Right lobe of liver (tissue), 6 donors: ENCODE data around the gene CLEC2L. TPM values are rescaled to one million over a fixed set of nuclear protein-coding genes. Genes with fewer than 3 reads are reported as not detected.

Experiments used
- ATAC-seq, 4 donors: fragments of 200-7000 bp; cut with Tn5 transposase; one replicate each; pipeline ENCODE4 v1.9.1; 2020; ENCODE audit warnings: mild to moderate bottlenecking in 4 of 4, moderate library complexity in 4 of 4
- DNase-seq, 3 donors: peaks; one replicate each; pipeline ENCODE4 v3.0.0-alpha.2; 2020
- H3K27ac ChIP-seq, 3 donors: fragments of 200-600 bp; one replicate each; pipeline ENCODE4 v1.8.0; 2022
- H3K27me3 ChIP-seq, 2 donors: fragments of 200-600 bp; one replicate each; pipeline ENCODE4 v1.8.0; 2022
- H3K36me3 ChIP-seq, 4 donors: fragments of 200-600 bp; sonication (generic) in 1 of 4; one replicate each; pipeline versions ENCODE4 v1.5.1 to v1.8.0; 2017 to 2022; ENCODE audit warnings: control low read depth in 1 of 4
- H3K4me1 ChIP-seq, 4 donors: fragments of 200-600 bp; sonication (generic) in 1 of 4; one replicate each; pipeline versions ENCODE4 v1.5.1 to v1.8.0; 2017 to 2022; ENCODE audit warnings: control low read depth in 1 of 4
- H3K4me3 ChIP-seq, 3 donors: fragments of 200-600 bp; one replicate each; pipeline ENCODE4 v1.8.0; 2022
- H3K9me3 ChIP-seq, 4 donors: fragments of 200-600 bp; sonication (generic) in 1 of 4; one replicate each; pipeline versions ENCODE4 v1.5.1 to v1.8.0; 2017 to 2022; ENCODE audit warnings: control low read depth in 1 of 4
- POLR2A ChIP-seq: fragments of 450-650 bp; IDR thresholded peaks from one replicate; pipeline ENCODE4 v1.6.1; 2017; ENCODE audit warnings: antibody characterized with exemption, mild to moderate bottlenecking
- WGBS: methylation state at CpG from one replicate; pipeline ENCODE4 v1.1.6; 2018; ENCODE audit warnings: low coverage, low lambda C conversion rate; ENCODE audit not compliant: insufficient coverage; ENCODE audit errors: missing lambda C conversion rate; 5-methylcytosine and 5-hydroxymethylcytosine counted together
- intact Hi-C, 2 donors: fragments of 100-400 bp; cut with DNase I; formaldehyde crosslinking; loops; one replicate each; pipeline versions ENCODE4 v1.11.2 to v1.14.1; 2022
- total RNA-seq, 6 experiments: library from RNA; depleted of rRNA in 2 of 6; stranded (reverse); fragments of >200 nt in 2 of 6; fragmentation: NEBNext Ultra II Directional in 3 of 6; extraction: Animal tissue kit (Norgen Biotek cat#: 25700) in 3 of 6; gene quantifications; one replicate each; pipeline versions ENCODE4 v1.1.0 to v1.2.4, GENCODE V29; 2016 to 2023
- TF ChIP-seq, protein P1 (sequence below), 4 donors: fragments of 200-600 bp in 3 of 4; fragments of 450-650 bp in 1 of 4; IDR thresholded peaks; one replicate each; pipeline versions ENCODE4 v1.5.1 to v1.8.0; 2016 to 2022; ENCODE audit warnings: antibody characterized with exemption in 4 of 4, mild to moderate bottlenecking in 2 of 4
- donor health status: DM: no; HTN: yes; CAD: no.
- donor health status: DM: no; HTN: no; CAD: no.
- donor health status: DM: no; HTN: no; CAD: no.
- donor health status: DM: no; HTN: yes; CAD: no.
- donor health status: DM: no; HTN: yes; CAD: no.

Gene CLEC2L
- total RNA-seq, 6 experiments from 2014 or later = not detected

DNA sequence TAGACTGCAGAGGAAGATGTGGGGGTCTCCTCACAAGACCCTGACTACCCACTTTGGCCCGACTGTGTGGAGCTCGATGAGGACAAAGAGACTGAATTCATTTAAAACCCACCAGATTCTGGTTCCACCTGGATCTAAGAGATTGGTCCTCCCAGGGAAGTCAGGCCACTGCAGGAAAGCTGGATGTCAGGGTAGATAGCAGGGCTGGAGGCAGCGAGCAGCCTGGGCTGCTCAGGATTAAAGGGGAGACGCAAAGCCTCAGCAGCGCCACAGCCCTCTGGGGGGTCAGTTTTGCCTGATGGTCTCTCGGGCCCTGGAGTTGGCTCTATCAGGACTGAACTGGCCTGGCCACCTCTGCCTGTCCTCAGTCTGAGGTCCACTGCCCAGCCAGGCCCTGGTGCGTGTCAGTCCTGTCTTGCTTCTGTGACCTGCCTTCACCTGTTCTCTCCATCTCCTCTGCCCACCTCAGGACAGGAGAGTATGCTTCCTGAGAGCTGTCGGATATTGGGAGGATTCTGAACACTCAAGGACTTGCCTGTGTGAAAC is 27.8 kb upstream of the CLEC2L start:
- no peak for TF ChIP-seq POLR2A
- no CpG with 5 or more reads among the region's 8 CpGs for WGBS
- H3K4me3 ChIP-seq = no peak overlapping the region
- DNase-seq = no peak
- intact Hi-C loops = loop anchor here (10.0 kb wide), 1 partner anchor 509 kb away; no protein-coding TSS in a partner anchor
- no peaks in the 10 kb centered on the region for H3K27me3 ChIP-seq
- no peak overlapping the region for H3K27ac ChIP-seq
- no peaks in the 10 kb centered on the region for H3K36me3 ChIP-seq
- ATAC-seq = no peak
- no peaks in the 10 kb centered on the region for H3K9me3 ChIP-seq
- H3K4me1 ChIP-seq = no peaks in the 10 kb centered on the region

DNA sequence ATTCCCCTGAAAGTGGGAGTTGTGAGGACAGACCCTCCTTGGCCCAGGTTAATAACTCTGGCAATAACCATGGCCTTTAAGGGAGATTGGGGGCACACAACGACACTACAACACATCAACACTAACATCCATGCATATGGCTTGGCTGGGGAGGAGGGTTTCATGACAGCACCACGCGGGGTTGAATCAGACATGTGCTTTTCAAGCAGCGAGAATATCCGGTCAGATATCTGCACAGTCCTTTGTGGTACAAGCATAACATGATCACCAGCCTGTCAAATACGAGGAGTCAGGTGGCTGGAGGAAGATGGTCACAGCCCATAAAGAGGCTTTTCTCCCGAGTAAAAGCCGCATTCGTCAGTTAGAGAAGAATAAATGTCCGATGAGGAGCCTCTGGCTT is 27.0 kb upstream of the CLEC2L start:
- H3K36me3 ChIP-seq = no peaks in the 10 kb centered on the region
- H3K4me1 ChIP-seq = no peaks in the 10 kb centered on the region
- no peak overlapping the region for H3K4me3 ChIP-seq
- no peak overlapping the region for H3K27ac ChIP-seq
- H3K27me3 ChIP-seq = no peaks in the 10 kb centered on the region
- DNase-seq (no peak), ATAC-seq (no peak)
- 82% methylated on average over 9 of the region's 10 CpGs for WGBS
- no peaks in the 10 kb centered on the region for H3K9me3 ChIP-seq
- intact Hi-C loops = loop anchor here (10.0 kb wide), 1 partner anchor 508 kb away; no protein-coding TSS in a partner anchor
- TF ChIP-seq POLR2A = no peak
- TF ChIP-seq, protein P1, sequence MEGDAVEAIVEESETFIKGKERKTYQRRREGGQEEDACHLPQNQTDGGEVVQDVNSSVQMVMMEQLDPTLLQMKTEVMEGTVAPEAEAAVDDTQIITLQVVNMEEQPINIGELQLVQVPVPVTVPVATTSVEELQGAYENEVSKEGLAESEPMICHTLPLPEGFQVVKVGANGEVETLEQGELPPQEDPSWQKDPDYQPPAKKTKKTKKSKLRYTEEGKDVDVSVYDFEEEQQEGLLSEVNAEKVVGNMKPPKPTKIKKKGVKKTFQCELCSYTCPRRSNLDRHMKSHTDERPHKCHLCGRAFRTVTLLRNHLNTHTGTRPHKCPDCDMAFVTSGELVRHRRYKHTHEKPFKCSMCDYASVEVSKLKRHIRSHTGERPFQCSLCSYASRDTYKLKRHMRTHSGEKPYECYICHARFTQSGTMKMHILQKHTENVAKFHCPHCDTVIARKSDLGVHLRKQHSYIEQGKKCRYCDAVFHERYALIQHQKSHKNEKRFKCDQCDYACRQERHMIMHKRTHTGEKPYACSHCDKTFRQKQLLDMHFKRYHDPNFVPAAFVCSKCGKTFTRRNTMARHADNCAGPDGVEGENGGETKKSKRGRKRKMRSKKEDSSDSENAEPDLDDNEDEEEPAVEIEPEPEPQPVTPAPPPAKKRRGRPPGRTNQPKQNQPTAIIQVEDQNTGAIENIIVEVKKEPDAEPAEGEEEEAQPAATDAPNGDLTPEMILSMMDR (IDR thresholded peaks at IDR 0.05) = no peak

DNA sequence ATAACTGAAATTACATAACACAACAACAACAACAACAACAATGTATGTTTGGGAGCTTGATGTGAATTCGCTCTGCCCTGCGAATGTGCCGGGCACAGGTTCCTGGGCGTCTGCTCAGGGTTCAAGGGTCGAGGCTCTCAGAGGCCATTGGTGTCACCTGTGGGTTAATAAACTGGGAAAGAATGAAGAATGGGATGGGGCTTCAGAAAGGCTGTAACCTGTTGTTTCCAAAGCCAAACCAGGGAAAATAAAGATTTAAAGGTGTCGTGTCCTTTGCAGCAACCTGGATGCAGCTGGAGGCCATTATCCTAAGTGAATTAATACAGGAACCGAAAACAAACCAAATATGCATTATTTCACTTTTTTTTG is 22.7 kb upstream of the CLEC2L start:
- H3K36me3 ChIP-seq = no peaks in the 10 kb centered on the region
- H3K27ac ChIP-seq = no peak overlapping the region
- TF ChIP-seq, protein P1 (IDR thresholded peaks at IDR 0.05) = no peak
- no peak for TF ChIP-seq POLR2A
- no peak for ATAC-seq
- WGBS = 89% methylated on average over 6 of the region's 7 CpGs
- H3K9me3 ChIP-seq = no peaks in the 10 kb centered on the region
- H3K4me3 ChIP-seq = no peak overlapping the region
- DNase-seq = no peak
- intact Hi-C loops = no loop called here
- no peaks in the 10 kb centered on the region for H3K4me1 ChIP-seq
- no peaks in the 10 kb centered on the region for H3K27me3 ChIP-seq

DNA sequence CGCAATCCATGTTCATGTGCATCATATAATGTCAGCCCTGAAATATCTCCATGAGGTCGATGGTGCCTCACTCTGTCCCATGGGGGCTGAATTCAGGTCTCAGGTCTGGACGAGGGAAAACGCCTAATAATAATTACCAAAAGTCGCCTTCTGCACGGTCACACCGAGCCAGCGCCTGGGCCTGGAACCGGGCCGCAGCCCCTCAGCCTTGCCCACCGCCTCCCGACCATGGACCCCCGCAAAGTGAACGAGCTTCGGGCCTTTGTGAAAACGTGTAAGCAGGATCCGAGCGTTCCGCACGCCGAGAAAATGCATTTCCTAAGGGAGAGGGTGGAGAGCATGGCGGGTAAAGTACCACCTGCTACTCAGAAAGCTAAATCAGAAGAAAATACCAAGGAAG is 21.3 kb upstream of the CLEC2L start:
- no peak for ATAC-seq

DNA sequence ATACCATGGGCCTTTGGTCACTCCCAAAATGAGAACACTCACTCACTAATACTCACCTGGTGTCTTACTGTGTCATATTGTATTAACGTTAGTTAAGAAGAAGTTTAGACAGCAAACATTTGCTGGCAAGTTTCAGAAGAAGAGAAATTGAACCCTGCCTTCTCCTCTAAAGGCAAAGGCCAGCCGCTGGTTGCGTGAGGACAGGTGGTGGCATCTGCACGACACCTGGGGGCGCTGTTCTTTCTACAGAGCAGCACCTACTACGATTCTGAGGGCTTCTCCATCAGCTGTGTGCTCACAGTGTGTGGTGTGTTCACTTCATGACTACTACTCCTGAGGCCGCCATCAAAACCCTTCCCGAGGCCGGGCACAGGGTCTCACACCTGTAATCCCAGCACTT is 17.9 kb upstream of the CLEC2L start:
- DNase-seq (no peak), ATAC-seq (no peak)
- Histone ChIP-seq H3K27me3 (no peaks in the 10 kb centered on the region), H3K27ac (no peak overlapping the region), H3K4me1 (no peaks in the 10 kb centered on the region), H3K4me3 (no peak overlapping the region), H3K9me3 (no peaks in the 10 kb centered on the region), H3K36me3 (no peaks in the 10 kb centered on the region)
- intact Hi-C loops = no loop called here
- TF ChIP-seq, protein P1 (IDR thresholded peaks at IDR 0.05) = no peak
- no peak for TF ChIP-seq POLR2A
- 27% methylated on average over 4 of the region's 9 CpGs for WGBS

More for the DNA sequence above, 21.3 kb upstream of the CLEC2L start:
- no peaks in the 10 kb centered on the region for H3K27me3 ChIP-seq
- 86% methylated on average over 22 of the region's 22 CpGs for WGBS
- H3K27ac ChIP-seq = no peak overlapping the region
- no peak for DNase-seq
- no peak overlapping the region for H3K4me3 ChIP-seq
- H3K4me1 ChIP-seq = no peaks in the 10 kb centered on the region
- intact Hi-C loops = no loop called here
- no peaks in the 10 kb centered on the region for H3K36me3 ChIP-seq
- TF ChIP-seq, protein P1 (IDR thresholded peaks at IDR 0.05) = no peak
- no peak for TF ChIP-seq POLR2A
- H3K9me3 ChIP-seq = no peaks in the 10 kb centered on the region
